GM23248 (cell line): ENCODE data around the gene CD68. TPM values are rescaled to one million over a fixed set of nuclear protein-coding genes. Genes with fewer than 3 reads are reported as not detected.

Experiments
- DNase-seq: peaks from one replicate; pipeline ENCODE4 v3.0.0-alpha.2; 2015
- H2AFZ ChIP-seq: fragments of 200-600 bp; sonication (generic); 2 replicates; pipeline ENCODE4 v1.6.1; 2016; ENCODE audit warnings: antibody characterized with exemption
- H3F3A ChIP-seq: fragments of 200-600 bp; sonication (generic); 2 replicates; pipeline ENCODE4 v1.6.1; 2016; ENCODE audit warnings: mild to moderate bottlenecking, antibody characterized with exemption, mixed run types; ENCODE audit not compliant: insufficient read depth
- H3K27ac ChIP-seq: fragments of 200-600 bp; sonication (generic); 2 replicates; pipeline ENCODE4 v1.5.1; 2016; ENCODE audit warnings: mild to moderate bottlenecking
- H3K27me3 ChIP-seq: fragments of 200-600 bp; sonication (generic); replicated peaks from 2 replicates; pipeline ENCODE4 v1.6.1; 2016; ENCODE audit warnings: mild to moderate bottlenecking; ENCODE audit not compliant: insufficient read depth
- H3K36me3 ChIP-seq: fragments of 200-600 bp; sonication (generic); 2 replicates; pipeline ENCODE4 v1.6.1; 2016; ENCODE audit warnings: low read depth, mild to moderate bottlenecking
- H3K4me1 ChIP-seq: fragments of 200-600 bp; sonication (generic); 2 replicates; pipeline ENCODE4 v1.6.1; 2016; ENCODE audit warnings: mild to moderate bottlenecking; ENCODE audit not compliant: insufficient read depth
- H3K4me2 ChIP-seq: fragments of 200-600 bp; sonication (generic); one replicate; pipeline ENCODE4 v1.6.1; 2016; ENCODE audit warnings: mild to moderate bottlenecking; ENCODE audit not compliant: unreplicated experiment
- H3K4me3 ChIP-seq: fragments of 200-600 bp; sonication (generic); 2 replicates; pipeline ENCODE4 v1.5.1; 2016; ENCODE audit warnings: mild to moderate bottlenecking
- H3K79me2 ChIP-seq: fragments of 200-600 bp; sonication (generic); 2 replicates; pipeline ENCODE4 v1.6.1; 2016; ENCODE audit warnings: mild to moderate bottlenecking; ENCODE audit not compliant: insufficient read depth
- H3K9ac ChIP-seq: fragments of 200-600 bp; sonication (generic); 2 replicates; pipeline ENCODE4 v1.6.1; 2016; ENCODE audit warnings: mild to moderate bottlenecking
- H3K9me2 ChIP-seq: fragments of 200-600 bp; sonication (generic); 2 replicates; pipeline ENCODE4 v1.6.1; 2016; ENCODE audit warnings: mixed run types, mild to moderate bottlenecking, moderate library complexity; ENCODE audit not compliant: insufficient read depth
- H3K9me3 ChIP-seq: fragments of 200-600 bp; sonication (generic); one replicate; pipeline ENCODE4 v1.6.1; 2017; ENCODE audit warnings: low read depth
- H4K20me1 ChIP-seq: fragments of 200-600 bp; sonication (generic); 2 replicates; pipeline ENCODE4 v1.6.0; 2016; ENCODE audit not compliant: insufficient read depth
- EZH2 ChIP-seq: fragments of 200-600 bp; sonication (generic); IDR thresholded peaks from 2 replicates; pipeline ENCODE4 v1.6.1; 2018; ENCODE audit warnings: antibody characterized with exemption, mild to moderate bottlenecking; ENCODE audit not compliant: insufficient read depth, poor library complexity, severe bottlenecking
- EZH2phosphoT487 ChIP-seq: fragments of 200-600 bp; sonication (generic); IDR thresholded peaks from 2 replicates; pipeline ENCODE4 v1.6.1; 2018; ENCODE audit warnings: antibody characterized with exemption, moderate library complexity, mild to moderate bottlenecking, low read depth; ENCODE audit not compliant: insufficient read depth
- WGBS, 2 experiments: methylation state at CpG; one replicate each; pipeline ENCODE4 v1.1.6; 2015 to 2017; ENCODE audit warnings: low lambda C conversion rate in 2 of 2, low coverage in 1 of 2; ENCODE audit errors: missing lambda C conversion rate in 2 of 2; 5-methylcytosine and 5-hydroxymethylcytosine counted together
- in situ Hi-C: fragments of 300-500 bp; cut with MboI; formaldehyde crosslinking; loops from 2 replicates; pipeline ENCODE4 v1.15.0; 2020
- polyA plus RNA-seq: library from polyadenylated mRNA; unstranded; fragments of >200 nt; fragmentation: Nextera tagmentation; extraction: Ambion mirVana; gene quantifications from 2 replicates; pipeline ENCODE4 v1.2.1, GENCODE V29; 2016
- total RNA-seq: library from RNA; depleted of rRNA; stranded (reverse); fragments of >200 nt; shearing (Covaris generic); gene quantifications from 2 replicates; pipeline ENCODE4 v1.2.3, GENCODE V29; 2014

The CD68 gene
- total and polyA plus RNA-seq, 2 experiments from 2014 or later: 55.0 to 84.5 TPM

- Histone ChIP-seq H3K27me3 (no peaks in the 10 kb centered on the region), H3K4me1 (peaks cover 22% of the 10 kb centered on the region), H3K4me2 (peak overlapping the region; percentile 75), H3K4me3 (peak overlapping the region; percentile 81), H3K9me3 (no peaks in the 10 kb centered on the region), H3F3A (peaks cover 45% of the 10 kb centered on the region), H4K20me1 (peaks cover 29% of the 10 kb centered on the region), H3K9me2 (no peaks in the 10 kb centered on the region), H2AFZ (peak overlapping the region; percentile 23; the same call in 1 of the 2 replicates), H3K36me3 (peaks cover 32% of the 10 kb centered on the region), H3K27ac (peak overlapping the region; percentile 73), H3K79me2 (peaks cover 87% of the 10 kb centered on the region), H3K9ac (peak overlapping the region; percentile 84)
- no peak for DNase-seq
- WGBS, 2 experiments: 0 to 3% methylated on average over 11 of the region's 11 CpGs
- no peak for TF ChIP-seq EZH2
- no peak for TF ChIP-seq EZH2phosphoT487
- in situ Hi-C loops: no loop called here
Observed at GRCh38 chr17:7572338-7572587, 7.2 kb upstream of the CD68 start.

- Histone ChIP-seq H3K4me2 (peak overlapping the region; percentile 79), H3K27ac (peak overlapping the region; percentile 96), H3K9ac (peak overlapping the region; percentile 99), H4K20me1 (peaks cover 33% of the 10 kb centered on the region), H3K27me3 (no peaks in the 10 kb centered on the region), H3K4me1 (peaks cover 22% of the 10 kb centered on the region), H3K4me3 (peak overlapping the region; percentile 93), H3K9me3 (no peaks in the 10 kb centered on the region), H3K9me2 (no peaks in the 10 kb centered on the region), H3K79me2 (peaks cover 87% of the 10 kb centered on the region), H3F3A (peaks cover 50% of the 10 kb centered on the region), H2AFZ (no peak overlapping the region), H3K36me3 (peaks cover 36% of the 10 kb centered on the region)
- TF ChIP-seq EZH2phosphoT487 (no peak), EZH2 (no peak)
- in situ Hi-C loops: no loop called here
- DNase-seq: peak; percentile 100
- WGBS, 2 experiments: 1 to 2% methylated on average over 47 to 53 of the region's 73 CpGs
Observed at GRCh38 chr17:7572588-7573323, 6.7 kb upstream of the CD68 start.

GRCh38 chr17:7573324-7574080, 5.9 kb upstream of the CD68 start:
- no peaks in the 10 kb centered on the region for H3K9me2 ChIP-seq
- no peaks in the 10 kb centered on the region for H3K27me3 ChIP-seq
- peaks cover 33% of the 10 kb centered on the region for H4K20me1 ChIP-seq
- TF ChIP-seq EZH2phosphoT487: no peak
- TF ChIP-seq EZH2: no peak
- H2AFZ ChIP-seq: no peak overlapping the region
- DNase-seq: peak; percentile 95
- peak overlapping the region; percentile 96 for H3K27ac ChIP-seq
- no peaks in the 10 kb centered on the region for H3K9me3 ChIP-seq
- H3K9ac ChIP-seq: peak overlapping the region; percentile 99
- H3K4me3 ChIP-seq: peak overlapping the region; percentile 93
- peaks cover 42% of the 10 kb centered on the region for H3K36me3 ChIP-seq
- peaks cover 57% of the 10 kb centered on the region for H3F3A ChIP-seq
- H3K4me1 ChIP-seq: peaks cover 23% of the 10 kb centered on the region
- peaks cover 84% of the 10 kb centered on the region for H3K79me2 ChIP-seq
- in situ Hi-C loops: no loop called here
- peak overlapping the region; percentile 79 for H3K4me2 ChIP-seq
- 0 to 1% methylated on average over 58 to 64 of the region's 71 CpGs for WGBS, 2 experiments

GRCh38 chr17:7574176-7574953, 5.1 kb upstream of the CD68 start:
- WGBS, 2 experiments: 6% methylated on average over 14 to 15 of the region's 15 CpGs
- peak overlapping the region; percentile 93 for H3K4me3 ChIP-seq
- peaks cover 33% of the 10 kb centered on the region for H4K20me1 ChIP-seq
- no peak overlapping the region for H2AFZ ChIP-seq
- peak; percentile 54 for DNase-seq
- H3K9me2 ChIP-seq: no peaks in the 10 kb centered on the region
- H3F3A ChIP-seq: peaks cover 62% of the 10 kb centered on the region
- H3K9ac ChIP-seq: peak overlapping the region; percentile 99
- H3K27ac ChIP-seq: peak overlapping the region; percentile 96
- no peaks in the 10 kb centered on the region for H3K27me3 ChIP-seq
- peaks cover 76% of the 10 kb centered on the region for H3K79me2 ChIP-seq
- H3K4me1 ChIP-seq: peaks cover 30% of the 10 kb centered on the region
- in situ Hi-C loops: no loop called here
- TF ChIP-seq EZH2phosphoT487 (no peak), EZH2 (no peak)
- no peaks in the 10 kb centered on the region for H3K9me3 ChIP-seq
- H3K36me3 ChIP-seq: peaks cover 44% of the 10 kb centered on the region
- peak overlapping the region; percentile 79 for H3K4me2 ChIP-seq
